PC-9 (cell line): ENCODE results near the gene CHST11.

Source experiments
- EZH2 ChIP-seq: fragments of 200-600 bp; sonication (generic); IDR thresholded peaks from 2 replicates; pipeline ENCODE4 v1.8.0; 2017; ENCODE audit warnings: antibody characterized with exemption, low read depth
- TF ChIP-seq, protein P1 (sequence below): fragments of 200-600 bp; sonication (generic); conservative IDR thresholded peaks from 2 replicates; pipeline ENCODE4 v1.6.1; 2017; ENCODE audit warnings: mixed run types, antibody characterized with exemption, mild to moderate bottlenecking, moderate library complexity

DNA sequence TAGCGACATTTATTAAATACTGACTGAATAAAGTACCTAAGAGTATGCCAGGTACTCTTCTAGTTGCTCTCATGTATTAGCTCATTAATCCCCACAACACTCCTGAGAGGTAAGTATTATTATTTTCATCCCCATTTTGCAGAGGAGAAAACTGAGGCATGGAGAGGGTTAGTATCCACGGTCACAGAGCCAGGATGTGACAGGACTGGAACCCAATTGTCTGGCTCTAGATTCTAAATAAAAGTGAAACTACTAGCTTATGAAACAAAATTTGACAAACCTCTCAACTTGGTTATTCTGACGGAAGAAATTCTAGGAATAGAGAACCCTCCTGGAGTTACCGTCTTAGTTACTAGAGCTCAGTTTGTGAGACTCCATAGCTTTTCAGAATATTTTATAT lies 112.2 kb downstream of the CHST11 start:
- TF ChIP-seq, protein P1, sequence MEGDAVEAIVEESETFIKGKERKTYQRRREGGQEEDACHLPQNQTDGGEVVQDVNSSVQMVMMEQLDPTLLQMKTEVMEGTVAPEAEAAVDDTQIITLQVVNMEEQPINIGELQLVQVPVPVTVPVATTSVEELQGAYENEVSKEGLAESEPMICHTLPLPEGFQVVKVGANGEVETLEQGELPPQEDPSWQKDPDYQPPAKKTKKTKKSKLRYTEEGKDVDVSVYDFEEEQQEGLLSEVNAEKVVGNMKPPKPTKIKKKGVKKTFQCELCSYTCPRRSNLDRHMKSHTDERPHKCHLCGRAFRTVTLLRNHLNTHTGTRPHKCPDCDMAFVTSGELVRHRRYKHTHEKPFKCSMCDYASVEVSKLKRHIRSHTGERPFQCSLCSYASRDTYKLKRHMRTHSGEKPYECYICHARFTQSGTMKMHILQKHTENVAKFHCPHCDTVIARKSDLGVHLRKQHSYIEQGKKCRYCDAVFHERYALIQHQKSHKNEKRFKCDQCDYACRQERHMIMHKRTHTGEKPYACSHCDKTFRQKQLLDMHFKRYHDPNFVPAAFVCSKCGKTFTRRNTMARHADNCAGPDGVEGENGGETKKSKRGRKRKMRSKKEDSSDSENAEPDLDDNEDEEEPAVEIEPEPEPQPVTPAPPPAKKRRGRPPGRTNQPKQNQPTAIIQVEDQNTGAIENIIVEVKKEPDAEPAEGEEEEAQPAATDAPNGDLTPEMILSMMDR: no peak
- TF ChIP-seq EZH2: no peak
